HG03469 (cell line): ENCODE data around the gene MFAP2.

Source experiments
- ATAC-seq: cut with Tn5 transposase; IDR thresholded peaks from one replicate; pipeline ENCODE4 v1.9.1; 2021; ENCODE audit warnings: mild to moderate bottlenecking, moderate library complexity, moderate number of reproducible peaks; ENCODE audit not compliant: unreplicated experiment

The MFAP2 gene

GRCh38 chr1:16980473-16981268 lies at the start of gene MFAP2:
MFAP2 (minus strand) TSS chr1:16980620; CDS start chr1:16978273, 2,347 bp downstream.
- ATAC-seq = no peak

- ATAC-seq = no peak
Observed at GRCh38 chr1:17030206-17030605, 49.8 kb upstream of the MFAP2 start.

GRCh38 chr1:17028662-17029188 lies 48.3 kb upstream of the MFAP2 start:
- ATAC-seq = no peak

DNA sequence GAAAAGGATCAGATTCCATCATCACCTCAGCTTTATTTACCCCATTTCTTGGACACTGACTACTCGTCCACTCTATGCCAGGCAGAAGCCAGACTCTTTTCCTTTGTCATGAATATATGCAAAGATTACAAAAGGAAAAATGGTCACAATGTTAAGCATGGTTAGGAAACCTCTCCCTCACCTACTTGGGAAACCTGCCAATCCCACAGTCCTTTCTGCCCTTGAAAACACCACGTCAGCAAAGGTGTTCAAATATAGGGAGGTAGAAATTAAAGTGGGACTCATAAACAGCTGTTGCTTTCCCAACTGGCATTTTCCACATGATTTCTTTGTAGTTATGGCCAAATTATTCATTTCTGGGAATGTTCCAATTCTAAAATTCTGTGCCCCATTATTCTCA lies 47.5 kb upstream of the MFAP2 start:
- ATAC-seq = no peak

DNA sequence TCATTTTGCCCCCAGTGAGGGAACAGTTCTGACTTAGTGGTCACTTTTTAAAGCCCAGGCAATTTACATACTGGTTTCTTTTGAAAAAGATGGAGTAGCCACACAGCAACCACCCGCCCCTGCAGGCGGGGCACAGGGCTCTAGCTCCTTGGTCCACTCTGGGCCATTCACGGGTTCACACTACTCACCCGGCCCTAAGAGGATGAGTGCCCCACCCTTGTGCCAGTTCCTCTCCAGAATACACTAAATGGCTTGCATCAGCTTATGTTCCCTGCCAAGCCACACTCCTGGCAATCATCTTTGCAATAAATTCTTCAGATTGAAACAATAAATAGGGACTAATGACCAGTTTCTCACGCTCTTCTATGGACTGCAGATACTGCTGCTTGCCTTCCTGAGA lies 47.0 kb upstream of the MFAP2 start:
- ATAC-seq = no peak

GRCh38 chr1:17024721-17025120 lies 44.3 kb upstream of the MFAP2 start:
- ATAC-seq = no peak

DNA sequence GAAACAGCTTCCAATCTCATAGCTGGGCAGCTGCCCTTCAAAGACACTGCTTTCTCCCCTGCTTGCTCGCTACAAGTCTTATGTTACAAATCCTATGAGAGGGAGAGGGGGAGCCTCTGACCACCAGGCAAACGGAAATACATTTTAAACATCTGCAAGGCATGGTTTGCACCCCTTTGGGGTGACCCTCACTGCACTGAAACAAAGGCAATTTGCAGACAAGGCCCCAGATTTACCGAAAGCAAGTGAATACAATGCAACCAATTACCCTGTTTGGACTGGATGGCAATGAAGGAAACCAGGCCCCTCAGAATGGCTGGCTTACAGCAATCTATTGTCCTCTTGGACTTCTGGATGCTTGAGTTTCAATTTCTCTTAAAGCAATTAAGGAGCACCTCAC lies 43.2 kb upstream of the MFAP2 start:
- ATAC-seq = no peak

GRCh38 chr1:17023102-17023501 lies 42.7 kb upstream of the MFAP2 start:
- no peak for ATAC-seq

- no peak for ATAC-seq
Observed at GRCh38 chr1:17021896-17022295, 41.5 kb upstream of the MFAP2 start.

DNA sequence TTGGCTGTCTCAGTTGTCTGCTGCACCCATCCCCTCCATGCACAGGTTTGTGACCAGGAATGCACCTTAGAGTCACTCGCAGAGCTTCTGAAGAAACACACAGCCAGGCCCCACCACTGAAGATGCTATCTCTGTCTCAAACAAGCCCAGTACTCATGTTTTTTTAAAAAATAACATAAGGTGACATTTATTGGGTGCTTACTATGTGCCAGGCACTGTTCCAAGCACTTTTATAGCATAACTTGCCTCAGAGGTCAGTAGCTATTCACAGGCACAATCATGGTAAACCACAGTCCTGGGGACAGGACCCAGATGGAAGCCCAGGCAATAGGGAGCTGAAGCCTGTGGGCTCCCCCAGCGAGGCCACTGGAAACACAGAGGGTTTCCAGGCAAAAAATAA lies 40.1 kb upstream of the MFAP2 start:
- ATAC-seq = no peak

- ATAC-seq = no peak
Observed at GRCh38 chr1:17018849-17019248, 38.4 kb upstream of the MFAP2 start.

DNA sequence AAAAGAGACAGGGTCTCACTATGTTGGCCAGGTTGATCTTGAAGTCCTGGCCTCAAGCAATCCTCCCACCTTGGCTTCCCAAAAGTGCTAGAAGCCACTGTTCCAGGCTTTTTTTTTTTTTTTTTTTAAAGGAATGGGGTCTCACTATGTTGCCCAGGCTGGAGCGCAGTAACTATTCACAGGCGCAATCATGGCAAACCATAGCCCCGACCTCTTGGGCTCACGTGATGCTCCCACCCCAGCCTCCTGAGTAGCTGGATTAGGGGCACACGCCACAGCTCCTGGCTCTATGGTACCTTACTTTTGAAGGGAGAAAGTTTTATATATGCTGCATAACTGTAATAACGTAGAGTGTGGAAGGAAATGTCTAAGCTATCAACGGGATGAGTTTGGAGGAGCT lies 37.0 kb upstream of the MFAP2 start:
- ATAC-seq = no peak

- no peak for ATAC-seq
Observed at GRCh38 chr1:17016317-17016661, 35.9 kb upstream of the MFAP2 start.

GRCh38 chr1:17014671-17015567 lies 34.5 kb upstream of the MFAP2 start:
- ATAC-seq = no peak

DNA sequence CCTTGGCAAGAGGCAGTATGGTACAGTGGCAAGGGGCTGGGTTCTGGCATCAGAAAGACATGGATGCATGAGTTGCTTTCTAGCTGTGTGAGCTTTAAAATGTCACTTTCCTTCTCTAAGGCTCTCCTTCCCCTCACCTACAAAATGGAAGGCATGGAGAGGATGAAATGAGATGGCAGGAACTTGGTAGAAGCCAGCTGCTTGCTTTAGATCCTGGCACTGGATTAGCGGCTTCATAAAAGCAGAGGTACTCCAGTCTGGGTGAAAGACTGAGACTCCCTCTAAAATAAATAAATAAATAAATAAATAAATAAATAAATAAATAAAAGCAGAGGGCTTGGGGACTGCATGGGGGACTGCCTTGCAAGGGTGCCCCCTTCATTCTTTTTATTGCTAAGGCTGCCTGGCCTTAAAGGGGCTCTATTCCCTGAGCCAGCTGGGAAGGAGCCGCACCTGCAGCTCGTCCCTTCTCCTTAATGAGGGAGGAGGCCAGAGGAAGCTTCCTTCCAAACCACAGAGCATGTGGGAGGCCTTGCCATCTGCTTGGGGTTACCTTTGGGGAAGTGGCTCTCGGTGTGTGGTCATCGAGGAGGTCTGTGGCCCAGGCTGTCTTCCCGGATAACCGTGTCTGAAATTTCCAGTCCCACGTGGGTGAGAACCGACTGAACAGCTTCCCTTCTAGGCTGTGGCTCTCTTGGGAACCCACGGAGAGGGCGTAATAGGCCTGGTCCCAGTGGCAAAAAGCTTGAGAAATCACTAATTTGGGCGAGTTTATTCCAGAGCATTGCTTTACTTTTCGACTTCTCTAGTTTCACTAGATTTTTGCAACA lies 33.3 kb upstream of the MFAP2 start:
- ATAC-seq = no peak

DNA sequence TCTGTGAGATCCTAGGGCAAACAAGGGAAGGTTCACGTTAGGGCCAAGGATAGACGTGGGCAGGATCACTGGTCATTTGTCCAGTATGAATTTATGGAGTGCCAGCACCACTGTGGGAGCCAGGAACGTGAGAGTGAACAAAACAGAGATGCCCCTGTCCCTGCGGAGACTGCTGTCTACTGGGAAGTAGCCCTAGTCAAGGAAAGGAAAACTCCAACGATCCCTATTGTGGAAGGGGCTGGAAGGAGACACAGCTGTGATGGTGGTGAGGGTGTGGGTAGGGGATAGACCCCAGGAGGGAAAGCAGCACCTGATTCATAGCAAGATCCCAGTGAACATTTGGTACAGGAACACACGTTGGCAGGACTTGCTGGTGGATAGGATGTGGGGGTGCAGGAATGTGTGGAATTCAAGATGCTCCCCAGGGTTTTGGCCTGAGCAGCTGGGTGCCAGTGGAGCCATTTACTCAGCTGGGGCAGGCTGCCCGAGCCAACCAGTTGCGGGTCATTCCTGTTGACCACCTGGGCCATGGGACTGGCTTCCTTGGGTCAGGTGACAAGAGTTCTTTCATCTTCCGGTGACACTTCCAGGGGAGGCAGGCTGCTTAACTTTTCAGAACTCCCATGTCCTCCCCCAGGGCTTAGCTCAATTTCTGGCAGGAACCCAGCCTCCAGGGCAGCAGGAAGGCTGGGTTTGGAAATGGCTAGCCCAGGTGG lies 32.5 kb upstream of the MFAP2 start:
- no peak for ATAC-seq

GRCh38 chr1:17011439-17012307 lies 31.3 kb upstream of the MFAP2 start, which contains the start of gene ATP13A2:
ATP13A2 (minus strand) TSS chr1:17011928; CDS start chr1:17011738, 190 bp downstream.
- no peak for ATAC-seq

- ATAC-seq = no peak
Observed at GRCh38 chr1:17011092-17011438, 30.6 kb upstream of the MFAP2 start.

DNA sequence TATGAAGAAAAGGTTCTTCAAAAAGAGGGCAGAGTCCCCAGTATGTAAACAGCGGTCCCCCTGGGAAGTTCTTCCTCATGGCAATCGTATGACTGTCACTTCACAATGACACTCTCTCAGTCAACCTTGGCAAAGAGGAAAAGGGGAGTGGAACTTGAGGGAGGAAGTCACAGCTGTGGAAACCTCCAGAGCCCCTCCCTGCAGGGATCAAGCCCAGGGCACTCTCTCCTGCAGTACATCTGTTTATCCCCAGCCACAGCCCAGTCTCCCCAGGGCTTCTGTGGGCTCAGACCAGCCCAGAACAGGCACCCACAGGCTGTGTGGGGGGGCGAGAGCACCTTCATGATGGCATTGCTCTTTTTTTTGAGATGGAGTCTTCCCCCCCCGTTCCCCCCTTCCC lies 29.3 kb upstream of the MFAP2 start:
- no peak for ATAC-seq
